Measurements from ENCODE around the gene AATK.

AATK gene

DNA sequence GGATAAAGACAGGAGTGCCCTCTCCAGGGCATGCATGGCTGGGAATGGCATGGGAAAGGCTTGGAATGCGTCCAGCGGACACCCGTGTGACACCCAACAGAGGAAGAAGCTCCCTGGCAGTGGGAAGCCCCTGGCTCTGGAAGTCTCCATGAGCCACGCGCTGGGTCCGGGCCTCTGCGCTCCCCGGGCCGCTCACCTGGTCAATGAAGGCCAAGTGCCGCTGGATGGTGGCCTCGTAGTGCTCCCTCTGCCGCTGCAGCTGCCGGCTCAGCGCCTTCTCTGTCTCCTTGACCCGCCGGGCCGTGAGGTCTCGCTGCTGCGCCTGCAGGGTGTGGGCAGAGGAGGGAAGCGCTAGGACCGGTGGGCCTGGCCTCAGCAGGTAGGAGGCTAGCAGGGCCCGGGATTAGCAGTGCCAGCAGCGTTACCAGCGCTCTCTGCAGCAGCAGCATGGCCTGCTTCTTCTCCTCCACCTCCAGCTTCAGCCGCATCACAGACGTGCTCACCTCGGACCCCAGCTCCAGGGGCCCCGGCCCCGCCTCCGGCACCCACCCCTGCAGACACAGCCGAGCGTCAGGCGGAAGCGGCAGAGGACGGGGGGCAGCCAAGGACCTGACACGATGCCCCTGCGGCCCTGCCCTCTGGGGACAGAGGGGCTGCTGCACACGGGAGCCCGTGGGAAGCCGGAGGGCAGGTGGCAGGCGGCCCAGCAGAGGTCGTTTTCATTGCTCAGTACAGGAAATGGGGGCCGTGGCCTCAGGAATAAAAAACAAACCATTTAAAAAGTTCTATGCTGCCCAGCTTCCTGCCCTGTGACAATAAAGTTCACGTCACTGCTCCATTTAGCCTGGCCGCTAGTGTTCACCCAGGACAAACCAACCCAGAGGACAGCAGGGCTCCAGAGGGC lies 30.7 kb upstream of the AATK start:
- no peak for DNase-seq

DNA sequence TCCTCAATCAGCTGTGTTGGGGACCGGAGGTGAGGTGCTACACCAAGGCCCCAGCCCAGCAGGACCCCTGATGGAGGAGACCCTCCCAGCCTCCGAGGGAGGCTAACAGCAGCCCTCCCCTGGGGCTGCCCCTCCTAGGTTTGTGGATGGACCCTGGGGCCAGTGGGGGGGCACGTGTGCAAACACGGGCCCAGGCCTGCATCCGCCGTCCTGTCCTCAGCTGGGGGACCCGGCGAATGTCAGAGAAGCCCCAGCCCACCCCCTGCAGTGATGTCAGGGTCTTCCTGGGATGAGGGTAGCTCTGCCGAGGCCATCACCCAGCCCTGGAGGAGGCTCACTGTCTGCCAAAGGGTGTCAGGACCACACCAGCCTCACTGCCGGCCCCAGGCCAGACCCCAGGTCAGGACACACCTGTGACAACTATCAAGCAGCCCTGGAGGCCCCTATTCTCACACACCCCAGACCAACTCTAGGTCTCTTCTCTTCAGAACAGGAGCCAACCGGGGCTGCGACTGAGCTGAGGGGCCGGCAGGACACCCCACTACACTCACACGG lies 30.0 kb upstream of the AATK start:
- DNase-seq: no peak

DNA sequence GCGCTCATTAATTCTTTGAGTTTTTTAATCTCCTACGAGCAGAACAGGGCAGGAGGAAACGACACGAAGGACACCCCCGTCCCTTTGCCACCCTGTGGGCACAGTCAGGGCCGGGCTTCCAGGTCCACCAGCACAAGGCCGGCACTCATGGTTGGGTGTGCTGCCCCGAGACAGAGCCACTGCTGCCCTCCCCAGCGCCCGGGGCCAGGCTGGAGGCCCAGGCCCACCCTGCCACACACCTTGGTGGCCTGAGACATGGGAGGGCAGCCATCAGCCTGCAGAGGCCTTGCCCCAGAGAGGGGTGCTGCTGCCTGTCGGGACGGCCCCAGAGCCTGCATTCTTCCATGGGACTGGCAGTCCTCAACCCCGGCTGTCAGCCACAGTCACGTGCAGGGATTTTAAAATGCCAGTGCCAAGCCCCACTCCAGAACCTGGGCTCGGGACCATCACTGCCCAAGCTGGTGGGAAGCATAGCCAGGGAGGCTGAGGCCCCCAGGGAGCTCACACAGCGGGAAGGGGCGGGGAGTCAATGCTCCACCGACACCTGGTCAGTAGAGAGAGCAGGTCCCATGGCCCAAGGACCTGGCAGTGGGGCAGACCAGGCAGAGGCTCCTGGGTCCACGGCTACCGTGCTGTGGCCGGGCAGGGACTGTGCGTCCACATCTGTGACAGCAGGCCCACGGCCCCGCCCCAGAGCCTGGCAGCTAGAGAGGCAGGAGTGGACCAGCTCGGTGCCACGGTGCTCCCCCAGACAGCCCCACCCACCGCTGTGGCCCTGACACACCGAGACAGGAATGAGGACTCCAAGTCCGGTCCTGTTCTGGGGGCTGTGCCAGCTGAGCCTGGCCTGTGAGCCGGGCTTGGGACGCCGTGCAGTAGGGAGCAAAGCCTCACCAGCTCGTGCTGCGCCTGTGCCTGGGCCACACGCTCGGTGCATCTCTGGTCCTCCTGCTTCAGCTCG lies 29.2 kb upstream of the AATK start:
- no peak for DNase-seq

DNA sequence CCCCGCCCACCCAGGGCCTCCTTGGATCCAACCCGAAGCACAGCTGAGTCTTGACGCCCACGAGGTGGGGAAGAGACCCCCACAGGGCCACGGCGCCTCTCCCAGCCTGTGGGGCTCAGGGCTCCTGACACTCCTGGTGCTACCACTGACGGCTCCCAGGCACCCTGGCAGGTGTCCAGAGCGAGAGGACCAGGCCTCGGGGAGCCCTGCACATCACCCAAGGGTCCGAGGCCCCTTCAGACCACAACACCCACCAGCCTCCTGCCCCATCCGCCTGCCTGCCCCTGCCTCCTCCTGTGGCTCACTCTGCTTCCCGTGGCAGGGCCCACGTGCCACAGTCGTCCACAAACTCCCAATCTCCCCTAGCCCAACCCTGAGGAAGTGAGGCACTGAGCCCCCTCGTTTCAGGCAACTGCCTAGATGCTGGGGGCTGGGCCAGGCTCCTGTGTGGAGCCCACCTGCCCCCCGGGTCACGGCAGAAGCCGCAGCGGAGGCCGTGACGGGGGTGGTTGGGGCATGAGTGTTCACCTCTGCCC lies 28.3 kb upstream of the AATK start:
- no peak for DNase-seq

DNA sequence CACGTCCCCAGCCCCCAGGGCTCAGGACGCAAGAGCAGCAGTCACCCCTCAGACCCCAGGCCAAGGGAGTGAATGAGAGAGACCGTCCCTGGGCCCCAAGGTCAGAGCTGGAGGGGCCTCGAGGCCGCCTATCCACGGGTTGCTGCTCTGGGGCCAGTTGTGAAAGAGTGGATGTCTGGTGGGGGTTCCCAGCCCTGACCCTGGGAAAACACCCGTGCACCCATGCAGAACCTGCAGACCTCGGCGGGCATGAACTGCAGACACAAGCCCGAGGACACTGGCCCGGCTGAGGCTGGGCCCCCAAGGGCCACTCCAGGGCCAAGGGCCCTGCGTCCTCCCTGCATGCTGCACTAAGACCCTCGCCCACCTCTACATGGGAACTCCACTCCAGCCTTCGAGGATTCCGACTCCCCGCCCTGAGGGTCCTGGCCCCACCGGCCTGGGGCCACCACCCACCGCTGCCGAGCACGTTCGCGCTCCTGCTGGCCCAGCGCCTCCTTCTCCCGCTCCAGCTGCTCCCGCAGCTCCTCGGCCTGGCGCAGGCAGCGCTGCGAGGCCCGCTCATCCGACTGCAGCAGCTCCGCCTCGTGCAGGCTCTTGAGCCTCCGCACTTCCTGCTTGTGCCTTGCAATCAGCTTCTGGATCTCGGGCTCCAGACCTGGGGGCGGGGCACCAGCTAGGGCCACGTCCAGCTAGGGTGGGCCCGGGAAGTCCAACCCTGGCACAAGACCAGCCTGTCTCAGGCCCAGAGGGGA lies 27.6 kb upstream of the AATK start:
- DNase-seq: no peak

DNA sequence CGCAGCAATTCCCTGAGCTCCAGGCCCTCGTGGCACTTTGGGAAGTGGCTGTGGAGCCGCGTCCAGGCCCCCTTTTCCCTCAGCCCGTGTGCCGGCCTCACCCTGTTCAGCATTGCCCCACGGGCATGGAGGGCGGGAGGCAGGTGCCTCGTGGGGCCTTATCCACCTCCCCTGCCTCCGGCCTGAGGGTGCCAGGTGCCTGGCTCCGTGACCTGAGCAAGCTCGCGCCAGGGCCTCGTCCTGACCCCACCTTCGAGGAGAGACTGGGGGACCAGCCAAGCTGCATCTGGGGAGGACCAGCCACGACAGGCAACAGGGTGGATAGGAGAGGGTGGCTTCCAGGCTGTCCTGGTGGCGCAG lies 27.0 kb upstream of the AATK start:
- DNase-seq: no peak

DNA sequence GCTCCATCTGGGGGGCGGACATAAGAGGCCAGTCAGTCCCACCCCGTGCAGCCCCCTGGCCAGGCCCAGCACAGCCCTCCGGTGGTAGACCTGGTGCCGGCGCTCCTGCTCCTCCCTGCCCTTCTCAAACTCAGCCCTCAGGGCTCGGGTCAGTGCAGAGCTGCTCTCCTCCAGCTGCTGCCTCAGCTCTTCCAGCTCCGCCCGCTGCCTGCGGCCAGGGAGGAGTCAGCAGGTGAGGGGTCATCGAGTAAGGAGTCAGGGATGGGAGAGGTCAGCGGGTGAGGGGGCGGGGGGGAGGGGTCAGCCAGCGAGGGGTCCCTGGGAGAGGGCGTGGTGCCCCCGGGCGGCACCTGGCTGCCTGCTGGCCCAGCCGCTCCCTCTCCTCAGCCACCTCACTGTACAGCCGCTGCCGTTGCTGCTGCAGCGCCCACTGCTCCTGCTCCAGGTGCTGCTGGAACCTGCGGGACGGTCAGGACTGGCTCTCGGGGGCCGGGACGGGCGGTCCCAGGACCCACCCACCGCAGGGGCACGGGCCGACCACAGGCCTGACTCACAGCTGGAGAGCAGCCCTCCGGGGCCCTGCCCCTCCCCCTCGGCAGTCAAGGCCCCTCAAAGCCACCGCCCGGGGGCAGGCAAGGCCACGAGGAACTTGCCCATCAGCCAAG lies 26.5 kb upstream of the AATK start:
- DNase-seq: no peak

DNA sequence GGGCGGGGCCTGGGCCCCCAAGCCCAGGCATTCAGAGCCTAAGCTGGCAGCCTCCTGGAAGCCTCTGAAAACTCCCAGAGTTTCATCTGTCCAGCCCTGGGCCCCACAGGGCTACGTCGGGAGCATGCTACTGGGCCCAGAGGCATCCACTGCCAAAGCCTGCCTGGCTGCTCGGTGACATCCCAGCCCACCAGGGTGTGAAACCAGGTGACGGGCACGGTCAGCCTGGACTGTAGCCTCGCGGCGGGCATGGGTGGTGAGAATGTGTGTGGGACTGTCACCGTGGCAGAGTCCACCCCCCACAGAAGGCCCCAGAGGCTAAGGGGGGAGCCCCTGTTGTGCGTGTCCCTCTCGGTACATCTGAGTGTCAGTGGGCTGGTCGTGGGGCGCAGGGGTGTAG lies 25.6 kb upstream of the AATK start:
- DNase-seq: no peak

DNA sequence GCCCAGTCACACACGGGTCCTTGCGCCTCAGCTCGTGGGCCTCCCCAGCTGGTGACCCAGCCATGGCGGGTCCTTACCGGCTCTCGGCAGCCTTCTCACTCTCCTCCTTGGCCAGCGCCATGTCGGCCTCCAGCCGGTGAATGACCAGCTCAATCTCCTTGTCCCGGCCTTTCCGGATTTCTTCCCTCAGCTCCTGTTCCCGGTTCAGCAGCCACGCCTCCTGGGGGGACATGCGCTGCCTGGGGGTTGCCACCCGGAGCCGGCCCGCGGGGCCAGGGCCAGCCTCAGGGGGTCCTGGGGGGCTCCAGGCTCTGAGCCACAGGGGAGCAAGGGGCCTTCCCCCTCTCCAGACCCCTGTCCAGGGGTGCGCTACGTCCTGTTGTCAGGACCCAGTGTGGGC lies 25.1 kb upstream of the AATK start:
- DNase-seq: no peak

DNA sequence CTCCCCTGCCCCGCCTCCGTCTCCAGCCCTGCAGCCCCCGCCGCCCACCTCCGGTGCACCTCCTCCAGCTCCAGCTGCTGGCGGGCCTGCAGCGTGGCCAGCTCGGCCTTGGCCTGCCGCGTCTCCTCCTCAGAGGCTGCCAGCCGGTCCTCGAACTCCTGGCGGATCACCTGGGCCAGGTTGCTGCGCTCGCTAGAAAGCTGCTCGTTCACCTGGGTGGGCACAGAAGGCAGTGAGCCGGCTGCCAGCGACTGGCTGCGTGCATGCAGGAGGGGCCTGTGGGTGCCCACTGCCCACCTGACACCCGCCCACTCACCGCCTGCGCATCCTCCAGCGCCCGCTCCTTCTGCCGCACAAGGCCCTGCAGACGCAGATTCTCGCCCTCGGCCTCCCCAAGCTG lies 24.6 kb upstream of the AATK start:
- no peak for DNase-seq

DNA sequence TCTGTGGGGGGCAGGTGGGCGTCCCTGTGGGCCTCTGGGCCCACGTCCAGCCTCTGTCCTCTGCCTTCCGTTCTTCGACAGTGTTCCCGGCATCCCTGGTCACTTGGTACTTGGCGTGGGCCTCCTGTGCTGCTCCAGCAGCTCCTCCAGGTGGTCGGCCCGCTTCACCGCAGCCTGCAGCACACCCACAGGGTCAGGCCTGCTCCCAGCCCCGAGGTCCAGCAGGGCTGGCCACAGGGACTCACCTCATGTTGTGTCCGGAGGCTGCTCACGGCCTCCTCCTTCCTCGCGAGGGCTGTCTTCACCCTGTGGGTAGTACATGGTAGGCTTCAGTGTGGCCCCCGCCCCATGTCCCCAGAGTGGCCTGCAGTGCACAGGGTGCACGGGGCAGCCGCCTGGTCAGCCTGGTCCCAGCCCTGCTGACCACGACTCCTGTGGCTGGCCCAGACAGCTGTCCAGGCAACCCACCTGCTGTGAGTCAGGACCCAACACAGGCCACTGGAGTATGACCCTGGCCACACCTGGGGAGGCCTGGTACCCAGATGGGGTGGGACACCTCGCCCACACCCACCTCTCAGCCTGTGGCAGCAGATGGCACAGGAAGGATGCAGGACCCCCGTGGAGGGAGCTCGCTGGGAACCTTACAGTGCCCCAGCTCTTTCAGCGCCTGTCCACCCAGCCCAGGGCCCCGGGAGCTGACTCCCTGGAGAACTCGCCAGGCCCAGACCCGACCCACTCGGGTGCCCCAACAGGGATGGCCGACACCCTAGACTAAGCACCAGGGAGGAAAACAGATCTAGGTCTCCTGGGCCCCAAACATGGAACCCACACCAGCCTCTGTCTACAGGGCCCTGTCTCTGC lies 23.9 kb upstream of the AATK start:
- no peak for DNase-seq

DNA sequence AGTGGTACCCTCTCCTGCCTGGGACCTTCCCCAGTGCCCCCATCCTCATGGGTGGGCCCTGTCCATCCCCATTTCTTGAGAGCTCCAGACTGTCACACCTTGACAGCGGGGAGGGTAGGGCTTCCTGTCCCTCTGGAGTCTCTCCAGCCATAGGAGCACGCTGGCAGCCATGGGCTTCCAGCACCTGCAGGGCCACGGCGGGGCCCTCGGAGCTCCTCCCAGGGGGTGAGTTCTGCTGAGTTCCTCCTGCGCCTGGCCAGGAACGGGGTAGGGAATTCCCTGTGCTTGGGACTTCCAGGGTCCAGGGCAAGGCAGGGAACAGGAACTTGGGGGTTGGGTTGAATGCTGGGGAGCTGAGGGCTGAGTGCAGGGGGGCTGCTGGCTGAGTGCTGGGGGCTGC lies 23.0 kb upstream of the AATK start:
- no peak for DNase-seq

DNA sequence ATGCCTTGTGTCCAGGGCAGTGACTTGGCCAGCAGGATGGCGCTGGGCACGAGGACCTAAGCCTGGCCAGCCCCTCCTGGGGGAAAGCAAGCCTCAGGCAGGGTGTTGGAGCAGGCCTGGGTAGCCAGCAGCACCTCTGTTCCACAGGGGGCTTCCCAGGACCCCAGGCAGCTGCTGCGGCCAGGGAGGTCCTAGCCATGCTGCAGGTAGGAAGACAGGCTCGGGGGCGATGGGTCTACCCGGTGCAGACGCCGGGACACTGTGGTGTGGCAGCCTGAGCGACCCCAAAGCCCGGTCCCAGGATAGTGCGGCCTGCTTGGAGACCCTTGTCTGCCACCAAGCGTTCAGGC lies 22.4 kb upstream of the AATK start:
- DNase-seq: no peak

DNA sequence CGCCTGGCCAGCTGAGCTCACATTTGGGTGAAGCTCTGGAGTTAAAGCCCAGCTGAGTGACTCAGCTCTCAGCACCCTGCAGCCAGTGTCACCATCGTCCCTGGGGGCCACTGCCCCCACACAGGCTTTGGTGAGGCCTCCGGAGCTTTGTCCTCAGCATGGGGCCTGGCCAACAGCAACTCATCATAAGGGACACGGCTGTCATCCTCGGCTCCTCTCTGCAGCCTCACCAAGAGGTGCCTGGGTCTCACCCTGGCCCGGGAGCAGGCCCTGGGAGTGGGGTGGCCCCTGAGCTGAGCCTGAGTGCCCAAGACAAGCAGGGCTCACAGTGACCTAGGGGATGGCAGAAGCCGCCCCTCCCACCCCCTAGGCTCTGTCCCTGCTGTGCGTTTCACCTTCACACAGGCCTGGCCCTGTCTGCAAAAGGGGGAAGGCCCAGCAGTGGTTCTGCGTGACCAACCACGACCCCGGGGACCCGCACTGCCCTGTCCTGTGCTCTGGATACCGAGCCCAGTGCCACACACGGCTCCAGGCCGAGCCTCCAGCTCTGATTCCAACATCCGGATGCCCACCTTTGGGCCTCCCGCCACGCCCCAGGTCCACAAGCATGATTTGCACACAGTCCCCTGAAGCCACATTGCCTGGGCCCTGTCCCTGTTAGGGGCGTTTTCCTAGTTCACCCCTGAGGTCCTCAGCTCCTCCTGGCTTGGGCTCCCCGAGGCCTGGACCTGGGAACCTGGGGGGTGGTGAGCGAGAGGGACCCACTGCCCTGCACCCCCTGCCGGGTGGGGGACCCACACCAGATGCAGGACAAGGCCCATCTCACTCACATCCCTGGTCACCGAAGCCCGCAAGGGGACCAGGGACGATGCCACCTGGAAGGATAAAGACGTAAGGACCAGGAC lies 21.8 kb upstream of the AATK start:
- no peak for DNase-seq

DNA sequence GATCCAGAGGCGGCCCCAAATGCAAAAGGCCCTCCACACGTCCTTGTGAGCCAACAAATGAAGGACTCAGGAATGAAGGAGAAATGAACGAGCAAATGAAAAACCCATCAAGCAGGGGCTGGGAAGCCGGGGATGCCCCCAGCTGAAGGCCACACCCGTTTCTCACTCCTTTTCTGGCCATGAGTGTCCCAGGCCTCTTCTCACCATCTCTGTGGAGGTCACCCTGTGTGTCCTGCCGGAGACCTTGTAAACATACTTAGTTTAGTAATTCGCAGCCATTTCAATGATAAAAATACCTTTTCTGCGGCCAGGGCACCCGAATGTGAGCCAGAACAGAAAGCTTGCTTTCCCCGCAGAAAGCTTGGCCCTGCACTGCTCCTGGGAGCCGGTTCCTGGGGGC lies 21.1 kb upstream of the AATK start:
- DNase-seq: no peak

DNA sequence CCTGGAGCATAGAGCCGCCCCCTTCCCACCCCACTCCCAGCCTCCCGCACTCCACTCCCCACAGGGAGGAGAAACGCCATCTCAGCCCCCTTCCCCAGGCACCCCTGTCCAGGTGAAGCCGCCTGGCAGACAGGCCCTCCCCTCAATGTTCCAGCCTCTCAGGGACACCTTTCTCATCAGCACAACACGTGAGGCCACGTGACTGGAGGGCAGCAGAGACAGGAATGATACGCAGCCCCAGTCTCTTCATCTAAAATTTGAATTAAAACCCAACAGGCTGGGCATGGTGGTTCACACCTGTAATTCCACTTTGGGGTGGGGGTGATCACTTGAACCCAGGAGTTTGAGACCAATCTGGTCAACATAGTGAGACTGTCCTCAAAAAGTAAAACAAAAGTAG lies 20.2 kb upstream of the AATK start:
- DNase-seq: no peak

DNA sequence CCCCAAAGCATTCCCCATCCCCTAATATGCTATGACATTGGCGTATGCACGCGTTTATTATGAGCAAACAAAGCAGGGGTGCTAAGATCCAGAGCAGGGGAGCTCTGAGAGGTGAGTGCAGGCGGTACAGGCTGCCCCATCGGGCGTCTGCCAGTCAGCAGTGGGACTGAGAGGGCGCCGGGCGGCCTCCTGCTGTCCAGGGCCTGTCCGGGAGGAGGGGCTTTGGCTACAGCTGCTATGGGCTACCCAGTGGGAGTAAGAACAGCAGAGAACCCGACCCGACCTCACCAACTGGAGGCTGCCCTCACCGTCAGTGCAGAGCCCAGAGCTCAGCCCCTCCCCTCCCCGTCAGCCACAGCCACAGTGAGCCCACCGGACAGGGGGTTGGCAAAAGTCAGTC lies 18.5 kb upstream of the AATK start:
- no peak for DNase-seq

DNA sequence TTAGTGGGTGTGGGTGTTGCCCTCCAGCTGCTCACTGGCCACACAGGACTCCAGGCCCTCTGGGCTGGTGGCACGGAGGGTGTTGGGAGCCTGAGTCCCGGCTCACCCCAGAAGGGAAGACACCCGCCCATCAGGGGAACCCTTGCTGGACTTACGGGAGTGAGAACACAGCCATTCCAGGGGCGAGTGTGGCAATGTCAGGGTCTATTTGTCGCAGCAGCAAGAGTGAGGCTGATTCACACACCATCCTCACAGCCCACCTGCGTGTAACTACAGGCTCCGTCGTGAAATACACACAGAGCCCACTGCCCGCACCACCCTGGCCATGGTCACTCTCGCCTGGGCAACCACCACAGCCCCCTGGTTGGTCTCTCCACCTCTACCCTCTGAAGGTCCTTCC lies 17.8 kb upstream of the AATK start:
- no peak for DNase-seq

DNA sequence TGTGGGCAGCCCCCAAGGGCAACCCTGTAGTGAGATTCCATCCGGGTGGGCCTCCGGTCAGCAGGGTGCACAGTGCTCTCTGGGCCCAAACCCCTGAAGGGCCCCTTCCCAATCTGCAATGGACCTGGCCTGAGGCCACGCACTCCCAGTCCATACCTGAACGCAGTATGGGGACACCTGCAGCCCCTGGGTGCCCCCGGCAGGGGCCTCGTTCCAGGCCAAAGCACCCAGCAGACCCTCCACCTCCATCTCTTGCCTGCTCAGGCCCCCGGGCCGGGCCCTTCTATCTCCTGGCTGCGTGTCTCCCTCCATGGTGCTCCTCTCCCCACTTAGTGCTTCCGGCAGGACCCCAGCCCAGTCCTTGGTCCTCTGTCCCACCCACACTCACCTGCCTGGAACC lies 17.3 kb upstream of the AATK start:
- no peak for DNase-seq

DNA sequence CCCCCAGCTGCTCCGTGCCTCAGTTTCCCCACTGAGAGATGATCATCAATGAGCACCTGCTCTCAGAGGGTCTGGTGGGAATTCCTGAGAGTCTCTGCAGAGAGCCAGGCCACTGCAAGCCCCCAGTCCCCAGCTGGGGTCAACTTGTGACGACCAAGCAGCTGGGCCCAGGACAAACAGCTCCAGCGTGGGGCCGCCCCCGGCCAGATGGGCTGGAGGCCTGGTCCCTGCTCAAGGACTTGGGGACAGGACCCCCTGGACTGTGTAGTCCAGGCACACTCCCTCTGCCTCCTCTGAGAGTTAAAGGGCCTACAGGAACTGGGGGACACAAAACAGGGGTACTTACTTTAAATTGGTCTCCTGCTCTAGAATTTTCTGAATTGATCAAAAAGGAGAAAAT lies 16.6 kb upstream of the AATK start:
- DNase-seq: no peak

All from NCI-H1092 (cell line).